OCI-LY1 (cell line): ENCODE data around the gene SLC43A1.

Experiments used
- H2AFZ ChIP-seq: fragments of 200-600 bp; sonication (generic), shearing (Covaris generic); 2 replicates; pipeline ENCODE4 v1.6.0; 2014; ENCODE audit warnings: antibody characterized with exemption, mild to moderate bottlenecking, low read length
- H3F3A ChIP-seq: fragments of 200-600 bp; sonication (generic), shearing (Covaris generic); 2 replicates; pipeline ENCODE4 v1.6.0; 2014; ENCODE audit warnings: mild to moderate bottlenecking, antibody characterized with exemption, low read length, moderate library complexity; ENCODE audit not compliant: insufficient read depth
- H3K27ac ChIP-seq: fragments of 200-600 bp; sonication (generic); 2 replicates; pipeline ENCODE4 v1.5.1; 2014; ENCODE audit warnings: low read length, mixed run types, mild to moderate bottlenecking, low read depth; ENCODE audit not compliant: poor library complexity, severe bottlenecking
- H3K27me3 ChIP-seq: fragments of 200-600 bp; sonication (generic); 2 replicates; pipeline ENCODE4 v1.6.0; 2014; ENCODE audit warnings: antibody characterized with exemption, mild to moderate bottlenecking, low read length, moderate library complexity; ENCODE audit not compliant: insufficient read depth
- H3K36me3 ChIP-seq: fragments of 200-600 bp; sonication (generic); 2 replicates; pipeline ENCODE4 v1.6.1; 2014; ENCODE audit warnings: mild to moderate bottlenecking, antibody characterized with exemption, low read length, moderate library complexity, mixed read lengths; ENCODE audit not compliant: insufficient read depth
- H3K4me1 ChIP-seq: fragments of 200-600 bp; sonication (generic); 2 replicates; pipeline ENCODE4 v1.5.1; 2014; ENCODE audit warnings: mild to moderate bottlenecking, low read length, moderate library complexity; ENCODE audit not compliant: insufficient read depth, severe bottlenecking
- H3K4me2 ChIP-seq: fragments of 200-600 bp; sonication (generic), shearing (Covaris generic); 2 replicates; pipeline ENCODE4 v1.6.1; 2014; ENCODE audit warnings: low read length
- H3K4me3 ChIP-seq: fragments of 200-600 bp; sonication (generic); 2 replicates; pipeline ENCODE4 v1.5.1; 2014; ENCODE audit warnings: low read length, low read depth, mild to moderate bottlenecking, mixed read lengths; ENCODE audit not compliant: poor library complexity, severe bottlenecking
- H3K79me2 ChIP-seq: fragments of 200-600 bp; shearing (Covaris generic); 2 replicates; pipeline ENCODE4 v1.6.1; 2016; ENCODE audit warnings: mixed run types, low read length, mixed read lengths; ENCODE audit not compliant: insufficient read depth
- H3K9ac ChIP-seq: fragments of 200-600 bp; sonication (generic), shearing (Covaris generic); 2 replicates; pipeline ENCODE4 v1.6.1; 2014; ENCODE audit warnings: mild to moderate bottlenecking, low read length, mixed read lengths
- H3K9me2 ChIP-seq: fragments of 200-600 bp; sonication (generic), shearing (Covaris generic); 2 replicates; pipeline ENCODE4 v1.6.1; 2014; ENCODE audit warnings: low read depth, mild to moderate bottlenecking, low read length, mixed read lengths
- H3K9me3 ChIP-seq: fragments of 200-600 bp; shearing (Covaris generic); 2 replicates; pipeline ENCODE4 v1.6.1; 2014; ENCODE audit warnings: low read length, mixed read lengths
- H4K20me1 ChIP-seq: fragments of 200-600 bp; sonication (generic), shearing (Covaris generic); 2 replicates; pipeline ENCODE4 v1.6.0; 2016; ENCODE audit warnings: mild to moderate bottlenecking, low read length; ENCODE audit not compliant: insufficient read depth
- CTCF ChIP-seq: fragments of 200-600 bp; sonication (generic), shearing (Covaris generic); IDR thresholded peaks from 2 replicates; pipeline ENCODE4 v1.5.1; 2017; ENCODE audit warnings: mild to moderate bottlenecking, antibody characterized with exemption, low read length, moderate library complexity, mixed read lengths
- EZH2 ChIP-seq: fragments of 200-600 bp; sonication (generic), shearing (Covaris generic); IDR thresholded peaks from 2 replicates; pipeline ENCODE4 v1.8.0; 2017; ENCODE audit warnings: borderline replicate concordance, mixed run types, mild to moderate bottlenecking, antibody characterized with exemption, low read length, moderate library complexity, mixed read lengths

SLC43A1 gene

GRCh38 chr11:57551941-57552340 lies 36.4 kb upstream of the SLC43A1 start:
- Histone ChIP-seq H3K9ac (no peak overlapping the region), H4K20me1 (no peaks in the 10 kb centered on the region), H3K9me3 (no peaks in the 10 kb centered on the region), H3K4me1 (no peaks in the 10 kb centered on the region), H3K27ac (no peak overlapping the region), H3K36me3 (peaks cover 33% of the 10 kb centered on the region), H3K4me2 (no peak overlapping the region), H3K79me2 (no peaks in the 10 kb centered on the region), H2AFZ (no peak overlapping the region), H3K9me2 (no peaks in the 10 kb centered on the region), H3K27me3 (no peaks in the 10 kb centered on the region), H3F3A (no peaks in the 10 kb centered on the region), H3K4me3 (no peak overlapping the region)
- TF ChIP-seq EZH2 (no peak), CTCF (no peak)

- H3K27me3 ChIP-seq, result no peaks in the 10 kb centered on the region
- no peak for TF ChIP-seq CTCF
- no peak for TF ChIP-seq EZH2
- no peaks in the 10 kb centered on the region for H3K4me1 ChIP-seq
- H3K36me3 ChIP-seq, result peaks cover 33% of the 10 kb centered on the region
- no peaks in the 10 kb centered on the region for H4K20me1 ChIP-seq
- no peak overlapping the region for H3K27ac ChIP-seq
- no peak overlapping the region for H3K4me2 ChIP-seq
- H3K9me3 ChIP-seq, result no peaks in the 10 kb centered on the region
- H3K9me2 ChIP-seq, result no peaks in the 10 kb centered on the region
- H3K9ac ChIP-seq, result no peak overlapping the region
- no peak overlapping the region for H3K4me3 ChIP-seq
- no peaks in the 10 kb centered on the region for H3K79me2 ChIP-seq
- no peak overlapping the region for H2AFZ ChIP-seq
- no peaks in the 10 kb centered on the region for H3F3A ChIP-seq
Measured at GRCh38 chr11:57549983-57550382, 34.5 kb upstream of the SLC43A1 start.

- H3K4me3 ChIP-seq, result no peak overlapping the region
- H3K79me2 ChIP-seq, result no peaks in the 10 kb centered on the region
- no peaks in the 10 kb centered on the region for H3K4me1 ChIP-seq
- no peak overlapping the region for H3K4me2 ChIP-seq
- no peak overlapping the region for H3K9ac ChIP-seq
- TF ChIP-seq EZH2 (no peak), CTCF (no peak)
- H4K20me1 ChIP-seq, result no peaks in the 10 kb centered on the region
- H3K36me3 ChIP-seq, result peaks cover 23% of the 10 kb centered on the region; the same call in 1 of the 2 replicates
- H3K27me3 ChIP-seq, result no peaks in the 10 kb centered on the region
- no peaks in the 10 kb centered on the region for H3F3A ChIP-seq
- no peak overlapping the region for H3K27ac ChIP-seq
- H2AFZ ChIP-seq, result no peak overlapping the region
- H3K9me2 ChIP-seq, result no peaks in the 10 kb centered on the region
- H3K9me3 ChIP-seq, result no peaks in the 10 kb centered on the region
Measured at GRCh38 chr11:57547854-57548377, 32.4 kb upstream of the SLC43A1 start.
